ENCODE data around the gene MED13L. TPM values are rescaled to one million over a fixed set of nuclear protein-coding genes. Genes with fewer than 3 reads are reported as not detected.
A peak's percentile ranks its signal among the peaks of the same experiment; 100 is the strongest.

Gene MED13L
- total RNA-seq, 1 experiment from 2014 or later: 46.8 TPM

GRCh38 chr12:116213885-116214527 is 63.5 kb downstream of the MED13L start:
- DNase-seq (ENCODE audit: low read depth): no peak

GRCh38 chr12:116213014-116213413 is 64.5 kb downstream of the MED13L start:
- DNase-seq (ENCODE audit: low read depth): no peak

GRCh38 chr12:116210762-116211161 is 66.7 kb downstream of the MED13L start:
- no peak for DNase-seq (ENCODE audit: low read depth)

GRCh38 chr12:116210131-116210530 is 67.4 kb downstream of the MED13L start:
- DNase-seq (ENCODE audit: low read depth): no peak

GRCh38 chr12:116209503-116209902 is 68.0 kb downstream of the MED13L start:
- DNase-seq (ENCODE audit: low read depth): no peak

GRCh38 chr12:116207274-116207673 is 70.2 kb downstream of the MED13L start:
- DNase-seq (ENCODE audit: low read depth): no peak

- DNase-seq (ENCODE audit: low read depth): no peak
Measured at GRCh38 chr12:116206828-116207227, 70.7 kb downstream of the MED13L start.

- DNase-seq (ENCODE audit: low read depth): no peak
Measured at GRCh38 chr12:116204785-116205184, 72.7 kb downstream of the MED13L start.

GRCh38 chr12:116204169-116204568 is 73.3 kb downstream of the MED13L start:
- no peak for DNase-seq (ENCODE audit: low read depth)

GRCh38 chr12:116202940-116203339 is 74.6 kb downstream of the MED13L start:
- DNase-seq (ENCODE audit: low read depth): peak; percentile 24

GRCh38 chr12:116202433-116202832 is 75.1 kb downstream of the MED13L start:
- no peak for DNase-seq (ENCODE audit: low read depth)

- DNase-seq (ENCODE audit: low read depth): no peak
Measured at GRCh38 chr12:116201908-116202307, 75.6 kb downstream of the MED13L start.

- DNase-seq (ENCODE audit: low read depth): no peak
Measured at GRCh38 chr12:116201359-116201758, 76.1 kb downstream of the MED13L start.

GRCh38 chr12:116200812-116201211 is 76.7 kb downstream of the MED13L start:
- peak; percentile 36 for DNase-seq (ENCODE audit: low read depth)

- no peak for DNase-seq (ENCODE audit: low read depth)
Measured at GRCh38 chr12:116199160-116199706, 78.3 kb downstream of the MED13L start.

GRCh38 chr12:116196752-116197718 is 80.5 kb downstream of the MED13L start:
- DNase-seq (ENCODE audit: low read depth): no peak

- DNase-seq (ENCODE audit: low read depth): no peak
Measured at GRCh38 chr12:116196226-116196625, 81.3 kb downstream of the MED13L start.

- DNase-seq (ENCODE audit: low read depth): no peak
Measured at GRCh38 chr12:116194935-116195431, 82.5 kb downstream of the MED13L start.

GRCh38 chr12:116189692-116190091 is 87.8 kb downstream of the MED13L start:
- no peak for DNase-seq (ENCODE audit: low read depth)

GRCh38 chr12:116188581-116188980 is 88.9 kb downstream of the MED13L start:
- DNase-seq (ENCODE audit: low read depth): no peak

GRCh38 chr12:116187151-116187511 is 90.4 kb downstream of the MED13L start:
- no peak for DNase-seq (ENCODE audit: low read depth)

GRCh38 chr12:116186482-116187150 is 90.9 kb downstream of the MED13L start:
- DNase-seq (ENCODE audit: low read depth): peak; percentile 9
